HepG2 (cell line): ENCODE results near the gene MRPL14. TPM values are rescaled to one million over a fixed set of nuclear protein-coding genes. Genes with fewer than 3 reads are reported as not detected.

Experiments
- ATF5 ChIP-seq: sonication (generic); formaldehyde crosslinking; IDR thresholded peaks from 2 replicates; pipeline ENCODE4 v1.4.0; 2020; ENCODE audit warnings: mild to moderate bottlenecking, low read depth, missing genetic modification reagents
- CEBPG ChIP-seq: IDR thresholded peaks from 2 replicates; pipeline ENCODE4 v1.6.1; 2016
- CENPT ChIP-seq: sonication (generic); formaldehyde crosslinking; IDR thresholded peaks from 2 replicates; pipeline ENCODE4 v1.8.0; 2022; ENCODE audit warnings: low read depth, mild to moderate bottlenecking, moderate library complexity, missing genetic modification reagents
- DMAP1 ChIP-seq: IDR thresholded peaks from 2 replicates; pipeline ENCODE4 v1.6.1; 2016
- GATAD1 ChIP-seq: IDR thresholded peaks from 2 replicates; pipeline ENCODE4 v1.6.1; 2016; ENCODE audit warnings: missing genetic modification reagents, missing compliant biosample characterization
- ISX ChIP-seq: sonication (generic); formaldehyde crosslinking; conservative IDR thresholded peaks from 2 replicates; pipeline ENCODE4 v1.5.0; 2020; ENCODE audit warnings: missing genetic modification reagents
- JARID2 ChIP-seq: sonication (generic); formaldehyde crosslinking; IDR thresholded peaks from 2 replicates; pipeline ENCODE4 v1.8.1; 2023; ENCODE audit warnings: missing genetic modification reagents, inconsistent platforms; ENCODE audit not compliant: insufficient replicate concordance
- KLF15 ChIP-seq: sonication (generic); formaldehyde crosslinking; IDR thresholded peaks from 2 replicates; pipeline ENCODE4 v1.8.1; 2023; ENCODE audit warnings: borderline replicate concordance, mild to moderate bottlenecking, inconsistent platforms, missing genetic modification reagents, mixed read lengths
- MIXL1 ChIP-seq: IDR thresholded peaks from 2 replicates; pipeline ENCODE4 v1.6.1; 2016
- POLR2AphosphoS2 ChIP-seq: IDR thresholded peaks from 2 replicates; pipeline ENCODE4 v1.6.1; 2011; ENCODE audit warnings: low read depth, low read length, improper control_type of control experiment
- PRPF4 ChIP-seq: fragments of 200-400 bp; formaldehyde crosslinking; IDR thresholded peaks from 2 replicates; pipeline ENCODE4 v1.6.1; 2016; ENCODE audit warnings: low read length, low read depth; ENCODE audit not compliant: poor library complexity, severe bottlenecking
- SRY ChIP-seq: sonication (generic); formaldehyde crosslinking; IDR thresholded peaks from 2 replicates; pipeline ENCODE4 v1.8.0; 2022; ENCODE audit warnings: mild to moderate bottlenecking, missing genetic modification reagents
- TSC22D2 ChIP-seq: sonication (generic); formaldehyde crosslinking; IDR thresholded peaks from 2 replicates; pipeline ENCODE4 v1.5.1; 2020; ENCODE audit warnings: missing genetic modification reagents, mild to moderate bottlenecking, borderline replicate concordance
- ZNF280B ChIP-seq: sonication (generic); formaldehyde crosslinking; IDR thresholded peaks from 2 replicates; pipeline ENCODE4 v1.5.0; 2020; ENCODE audit warnings: missing genetic modification reagents, mild to moderate bottlenecking, borderline replicate concordance
- ZNF331 ChIP-seq: sonication (generic); formaldehyde crosslinking; IDR thresholded peaks from 2 replicates; pipeline ENCODE4 v1.4.0; 2020; ENCODE audit warnings: missing genetic modification reagents
- ZNF33B ChIP-seq: sonication (generic); formaldehyde crosslinking; IDR thresholded peaks from 2 replicates; pipeline ENCODE4 v1.5.1; 2020; ENCODE audit warnings: mild to moderate bottlenecking, missing genetic modification reagents
- ZNF367 ChIP-seq: sonication (generic); formaldehyde crosslinking; IDR thresholded peaks from 2 replicates; pipeline ENCODE4 v1.4.0; 2020; ENCODE audit warnings: missing genetic modification reagents, borderline replicate concordance
- ZNF639 ChIP-seq: conservative IDR thresholded peaks from 2 replicates; pipeline ENCODE4 v1.6.1; 2018; ENCODE audit warnings: missing genetic modification reagents
- ZNF780A ChIP-seq: sonication (generic); formaldehyde crosslinking; IDR thresholded peaks from 2 replicates; pipeline ENCODE4 v1.8.0; 2022; ENCODE audit warnings: mild to moderate bottlenecking, missing genetic modification reagents, moderate library complexity
- polyA plus RNA-seq, 8 experiments: library from polyadenylated mRNA; depleted of rRNA in 3 of 8; stranded (reverse) in 7 of 8; unstranded in 1 of 8; fragments of >200 nt; fragmentation: Illumina TruSeq in 4 of 8; extraction: Trizol in 4 of 8; gene quantifications; 2 replicates each; pipeline versions ENCODE4 v1.2.1 to v1.2.3, GENCODE V29; 2011 to 2016; ENCODE audit warnings: low read depth in 4 of 8, missing spikeins in 1 of 8, mixed read lengths in 1 of 8; ENCODE audit not compliant: insufficient read depth in 1 of 8
- total RNA-seq, 5 experiments: library from RNA; depleted of rRNA; stranded (reverse); fragments of >200 nt; fragmentation: Illumina TruSeq; extraction: Trizol; gene quantifications; 2 replicates each; pipeline ENCODE4 v1.2.3, GENCODE V29; 2016; ENCODE audit warnings: low read depth in 1 of 5
- TF ChIP-seq, protein P1 (sequence below): sonication (generic); formaldehyde crosslinking; IDR thresholded peaks from 2 replicates; pipeline ENCODE4 v1.4.0; 2020; ENCODE audit warnings: missing genetic modification reagents
- TF ChIP-seq, protein P2 (sequence below): sonication (generic); formaldehyde crosslinking; IDR thresholded peaks from 2 replicates; pipeline ENCODE4 v1.5.0; 2020; ENCODE audit warnings: missing genetic modification reagents, mild to moderate bottlenecking, borderline replicate concordance
- TF ChIP-seq, protein P3 (sequence below): sonication (generic); formaldehyde crosslinking; IDR thresholded peaks from 2 replicates; pipeline ENCODE4 v1.4.0; 2020; ENCODE audit warnings: mild to moderate bottlenecking, missing genetic modification reagents

The MRPL14 gene
- total and polyA plus RNA-seq, 2 of the 13 experiments (the other 11 are each of a cell fraction or from before 2014, with no cell fraction given), result 157 to 178 TPM

GRCh38 chr6:44128020-44128917 lies 1.0 kb upstream of the MRPL14 start (continued):
- TF ChIP-seq, protein P1, sequence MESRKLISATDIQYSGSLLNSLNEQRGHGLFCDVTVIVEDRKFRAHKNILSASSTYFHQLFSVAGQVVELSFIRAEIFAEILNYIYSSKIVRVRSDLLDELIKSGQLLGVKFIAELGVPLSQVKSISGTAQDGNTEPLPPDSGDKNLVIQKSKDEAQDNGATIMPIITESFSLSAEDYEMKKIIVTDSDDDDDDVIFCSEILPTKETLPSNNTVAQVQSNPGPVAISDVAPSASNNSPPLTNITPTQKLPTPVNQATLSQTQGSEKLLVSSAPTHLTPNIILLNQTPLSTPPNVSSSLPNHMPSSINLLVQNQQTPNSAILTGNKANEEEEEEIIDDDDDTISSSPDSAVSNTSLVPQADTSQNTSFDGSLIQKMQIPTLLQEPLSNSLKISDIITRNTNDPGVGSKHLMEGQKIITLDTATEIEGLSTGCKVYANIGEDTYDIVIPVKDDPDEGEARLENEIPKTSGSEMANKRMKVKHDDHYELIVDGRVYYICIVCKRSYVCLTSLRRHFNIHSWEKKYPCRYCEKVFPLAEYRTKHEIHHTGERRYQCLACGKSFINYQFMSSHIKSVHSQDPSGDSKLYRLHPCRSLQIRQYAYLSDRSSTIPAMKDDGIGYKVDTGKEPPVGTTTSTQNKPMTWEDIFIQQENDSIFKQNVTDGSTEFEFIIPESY, result no peak
- TF ChIP-seq ZNF367 (CRISPR knock-in tag) (no peak), PRPF4 (no peak), ATF5 (CRISPR knock-in tag) (no peak), ZNF331 (CRISPR knock-in tag) (no peak), MIXL1 (no peak), ZNF33B (peak; percentile 32; the same call in 1 of the 2 replicates), SRY (CRISPR knock-in tag) (peak; percentile 56), TSC22D2 (no peak), JARID2 (CRISPR knock-in tag) (no peak), ZNF280B (CRISPR knock-in tag) (0 out of 2 replicates have a peak, but pooled peaks have one; percentile 25), ZNF639 (CRISPR knock-in tag) (no peak), CENPT (CRISPR knock-in tag) (no peak), DMAP1 (CRISPR knock-in tag) (no peak), KLF15 (0 out of 2 replicates have a peak, but pooled peaks have one; percentile 54), CEBPG (CRISPR knock-in tag) (no peak), POLR2AphosphoS2 (no peak), GATAD1 (no peak), ISX (CRISPR knock-in tag) (no peak), ZNF780A (CRISPR knock-in tag) (no peak; the same call in 1 of the 2 replicates)
- TF ChIP-seq, protein P2, sequence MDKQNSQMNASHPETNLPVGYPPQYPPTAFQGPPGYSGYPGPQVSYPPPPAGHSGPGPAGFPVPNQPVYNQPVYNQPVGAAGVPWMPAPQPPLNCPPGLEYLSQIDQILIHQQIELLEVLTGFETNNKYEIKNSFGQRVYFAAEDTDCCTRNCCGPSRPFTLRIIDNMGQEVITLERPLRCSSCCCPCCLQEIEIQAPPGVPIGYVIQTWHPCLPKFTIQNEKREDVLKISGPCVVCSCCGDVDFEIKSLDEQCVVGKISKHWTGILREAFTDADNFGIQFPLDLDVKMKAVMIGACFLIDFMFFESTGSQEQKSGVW (CRISPR knock-in tag), result no peak
- TF ChIP-seq, protein P3, sequence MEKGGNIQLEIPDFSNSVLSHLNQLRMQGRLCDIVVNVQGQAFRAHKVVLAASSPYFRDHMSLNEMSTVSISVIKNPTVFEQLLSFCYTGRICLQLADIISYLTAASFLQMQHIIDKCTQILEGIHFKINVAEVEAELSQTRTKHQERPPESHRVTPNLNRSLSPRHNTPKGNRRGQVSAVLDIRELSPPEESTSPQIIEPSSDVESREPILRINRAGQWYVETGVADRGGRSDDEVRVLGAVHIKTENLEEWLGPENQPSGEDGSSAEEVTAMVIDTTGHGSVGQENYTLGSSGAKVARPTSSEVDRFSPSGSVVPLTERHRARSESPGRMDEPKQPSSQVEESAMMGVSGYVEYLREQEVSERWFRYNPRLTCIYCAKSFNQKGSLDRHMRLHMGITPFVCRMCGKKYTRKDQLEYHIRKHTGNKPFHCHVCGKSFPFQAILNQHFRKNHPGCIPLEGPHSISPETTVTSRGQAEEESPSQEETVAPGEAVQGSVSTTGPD (CRISPR knock-in tag), result no peak
